Ovary (tissue), 3 donors: ENCODE results near the gene MAP7.

Experiments
- CTCF ChIP-seq, 3 donors: fragments of 450-650 bp in 2 of 3; fragments of 200-600 bp in 1 of 3; IDR thresholded peaks; one replicate each; pipeline versions ENCODE4 v1.5.1 to v1.8.0; 2016 to 2022; ENCODE audit warnings: antibody characterized with exemption in 3 of 3, mild to moderate bottlenecking in 1 of 3
- POLR2A ChIP-seq: fragments of 450-650 bp; IDR thresholded peaks from one replicate; pipeline ENCODE4 v1.6.1; 2017; ENCODE audit warnings: antibody characterized with exemption, mild to moderate bottlenecking, moderate library complexity
- donor health status: DM: no; HTN: no; CAD: no.

GRCh38 chr6:136467186-136467585, 83.0 kb downstream of the MAP7 start:
- TF ChIP-seq CTCF (IDR thresholded peaks at IDR 0.05) (no peak), POLR2A (no peak)
